ENCODE results near the gene EFR3B.
"Not testable (repeated sequence)": the region's sequence is repeated elsewhere in the genome, so short reads cannot be mapped to it uniquely, and the experiment has no call there.

Gene EFR3B, protein sequence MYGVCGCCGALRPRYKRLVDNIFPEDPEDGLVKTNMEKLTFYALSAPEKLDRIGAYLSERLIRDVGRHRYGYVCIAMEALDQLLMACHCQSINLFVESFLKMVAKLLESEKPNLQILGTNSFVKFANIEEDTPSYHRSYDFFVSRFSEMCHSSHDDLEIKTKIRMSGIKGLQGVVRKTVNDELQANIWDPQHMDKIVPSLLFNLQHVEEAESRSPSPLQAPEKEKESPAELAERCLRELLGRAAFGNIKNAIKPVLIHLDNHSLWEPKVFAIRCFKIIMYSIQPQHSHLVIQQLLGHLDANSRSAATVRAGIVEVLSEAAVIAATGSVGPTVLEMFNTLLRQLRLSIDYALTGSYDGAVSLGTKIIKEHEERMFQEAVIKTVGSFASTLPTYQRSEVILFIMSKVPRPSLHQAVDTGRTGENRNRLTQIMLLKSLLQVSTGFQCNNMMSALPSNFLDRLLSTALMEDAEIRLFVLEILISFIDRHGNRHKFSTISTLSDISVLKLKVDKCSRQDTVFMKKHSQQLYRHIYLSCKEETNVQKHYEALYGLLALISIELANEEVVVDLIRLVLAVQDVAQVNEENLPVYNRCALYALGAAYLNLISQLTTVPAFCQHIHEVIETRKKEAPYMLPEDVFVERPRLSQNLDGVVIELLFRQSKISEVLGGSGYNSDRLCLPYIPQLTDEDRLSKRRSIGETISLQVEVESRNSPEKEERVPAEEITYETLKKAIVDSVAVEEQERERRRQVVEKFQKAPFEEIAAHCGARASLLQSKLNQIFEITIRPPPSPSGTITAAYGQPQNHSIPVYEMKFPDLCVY

DNA sequence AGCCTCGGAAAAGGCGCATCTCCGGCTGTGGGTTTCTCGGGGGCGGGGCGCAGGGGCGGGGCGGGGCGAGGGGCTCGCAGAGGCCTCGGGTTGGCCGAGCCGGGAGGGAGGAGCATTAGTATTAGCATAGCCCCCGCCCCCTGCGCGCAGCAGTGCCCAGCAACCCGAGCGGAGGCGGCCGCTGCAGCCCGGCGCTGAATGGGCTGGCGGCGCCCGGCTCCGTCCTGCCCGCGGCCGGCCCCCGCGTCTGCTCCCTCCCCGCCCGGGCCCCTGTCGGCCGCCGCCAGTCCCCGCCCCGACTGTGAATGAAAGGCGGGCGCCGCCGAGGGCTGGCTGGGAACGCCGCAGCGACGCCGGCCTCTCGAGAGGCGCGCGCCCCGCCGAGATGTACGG is at the start of gene EFR3B:
Gene EFR3B (plus strand): TSS at position 149 of the 393 bp plus-strand sequence. CDS start 237 bp downstream, at position 386.
- DNase-seq (ENCODE audit: low read depth in 2 of 2): peak; percentile 81 to 84

DNA sequence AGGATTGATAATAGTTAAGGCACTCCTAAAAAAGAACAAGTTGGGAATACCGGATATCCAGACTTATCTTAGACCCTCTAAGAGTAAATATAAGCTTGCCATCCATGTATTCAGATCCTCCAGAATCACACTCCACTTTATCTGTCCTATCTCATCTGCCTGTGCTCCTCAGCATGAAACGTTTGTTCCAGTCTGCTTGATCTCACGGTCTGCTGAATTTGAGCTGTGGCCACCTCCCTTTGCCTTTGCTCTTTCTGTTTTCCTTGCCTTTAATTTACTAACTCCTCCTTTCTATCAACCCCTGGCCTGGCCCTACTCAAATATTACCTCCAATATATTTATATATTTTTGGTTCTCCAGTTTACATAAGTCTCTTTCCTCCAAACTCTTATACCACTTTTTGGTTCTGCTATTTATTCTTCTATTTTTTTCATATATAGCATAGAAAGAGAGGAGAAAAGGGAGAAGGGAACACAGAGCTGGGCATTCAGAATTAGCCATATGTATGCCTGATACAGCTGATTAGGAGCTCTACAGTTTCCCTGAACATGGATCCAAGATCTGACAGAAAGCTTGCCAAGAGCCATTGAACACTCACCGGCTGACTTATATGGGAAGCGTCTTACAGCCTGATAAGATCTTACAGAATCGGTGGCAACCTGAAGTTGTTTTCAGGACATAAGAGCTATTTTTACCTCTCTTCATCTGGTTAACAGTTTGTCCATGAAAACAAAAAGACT is 48.3 kb upstream of the EFR3B start:
- DNase-seq (ENCODE audit: low read depth in 2 of 2): no peak

DNA sequence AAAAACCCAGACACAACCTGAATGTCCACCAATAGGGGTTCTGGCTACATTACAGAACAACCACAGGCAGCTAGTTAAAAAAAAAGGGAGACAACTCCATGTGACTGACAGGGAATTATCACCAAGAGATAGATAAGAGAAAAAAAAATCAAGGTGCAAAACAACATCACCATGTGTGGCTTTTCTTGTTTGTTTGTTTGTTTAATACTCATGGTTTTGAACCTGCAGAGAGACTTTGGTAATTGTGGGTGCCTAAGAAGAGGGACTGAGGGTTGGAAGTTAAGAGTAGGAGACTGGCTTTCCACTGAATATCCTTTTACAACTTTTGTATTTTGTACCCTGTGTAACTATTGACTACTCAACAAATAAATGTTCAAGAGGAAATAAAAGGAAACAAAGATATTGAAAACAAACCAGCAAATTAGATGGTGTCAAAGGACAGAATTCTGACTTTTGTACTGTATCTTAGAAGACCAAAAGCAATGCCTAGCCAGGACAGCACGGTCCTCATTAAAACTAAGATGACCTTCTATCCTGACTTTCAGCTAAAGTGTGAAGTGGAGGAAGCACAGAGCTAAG is 47.6 kb upstream of the EFR3B start:
- DNase-seq (ENCODE audit: low read depth in 2 of 2): no peak

DNA sequence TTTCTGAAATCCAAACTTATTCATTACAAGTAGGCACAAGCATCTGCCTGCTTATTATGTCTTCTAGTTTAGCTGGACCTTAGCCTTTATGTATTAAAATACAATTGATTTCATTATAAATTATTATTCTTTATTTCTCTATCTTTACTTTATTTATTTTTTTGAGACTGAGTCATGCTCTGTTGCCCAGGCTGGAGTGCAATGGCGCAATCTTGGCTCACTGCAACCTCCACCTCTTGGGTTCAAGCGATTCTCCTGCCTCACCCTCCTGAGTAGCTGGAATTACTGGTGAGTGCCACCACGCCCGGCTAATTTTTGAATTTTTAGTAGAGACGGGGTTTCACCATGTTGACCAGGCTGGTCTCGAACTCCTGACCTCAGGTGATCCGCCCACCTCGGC is 42.8 kb upstream of the EFR3B start:
- DNase-seq (ENCODE audit: low read depth in 2 of 2): not testable (repeated sequence)

DNA sequence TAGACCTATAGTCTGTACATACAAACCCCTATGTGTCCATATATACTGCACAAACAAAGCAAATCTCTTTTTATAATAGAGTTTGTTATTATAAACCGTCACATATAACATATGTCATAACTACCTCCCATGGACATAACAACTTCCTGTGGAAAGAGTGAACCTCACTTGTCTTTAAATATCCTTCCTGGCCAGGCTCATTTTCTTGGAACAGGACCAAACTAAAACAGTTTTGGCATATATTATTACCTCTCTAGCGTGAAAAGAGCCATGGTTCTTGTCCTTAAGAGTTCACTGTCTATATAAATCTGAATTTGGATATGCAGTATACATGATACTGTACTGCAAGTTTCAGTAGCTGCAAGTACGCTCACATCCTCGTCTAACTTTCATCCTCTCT is 41.8 kb upstream of the EFR3B start:
- DNase-seq (ENCODE audit: low read depth in 2 of 2): no peak

DNA sequence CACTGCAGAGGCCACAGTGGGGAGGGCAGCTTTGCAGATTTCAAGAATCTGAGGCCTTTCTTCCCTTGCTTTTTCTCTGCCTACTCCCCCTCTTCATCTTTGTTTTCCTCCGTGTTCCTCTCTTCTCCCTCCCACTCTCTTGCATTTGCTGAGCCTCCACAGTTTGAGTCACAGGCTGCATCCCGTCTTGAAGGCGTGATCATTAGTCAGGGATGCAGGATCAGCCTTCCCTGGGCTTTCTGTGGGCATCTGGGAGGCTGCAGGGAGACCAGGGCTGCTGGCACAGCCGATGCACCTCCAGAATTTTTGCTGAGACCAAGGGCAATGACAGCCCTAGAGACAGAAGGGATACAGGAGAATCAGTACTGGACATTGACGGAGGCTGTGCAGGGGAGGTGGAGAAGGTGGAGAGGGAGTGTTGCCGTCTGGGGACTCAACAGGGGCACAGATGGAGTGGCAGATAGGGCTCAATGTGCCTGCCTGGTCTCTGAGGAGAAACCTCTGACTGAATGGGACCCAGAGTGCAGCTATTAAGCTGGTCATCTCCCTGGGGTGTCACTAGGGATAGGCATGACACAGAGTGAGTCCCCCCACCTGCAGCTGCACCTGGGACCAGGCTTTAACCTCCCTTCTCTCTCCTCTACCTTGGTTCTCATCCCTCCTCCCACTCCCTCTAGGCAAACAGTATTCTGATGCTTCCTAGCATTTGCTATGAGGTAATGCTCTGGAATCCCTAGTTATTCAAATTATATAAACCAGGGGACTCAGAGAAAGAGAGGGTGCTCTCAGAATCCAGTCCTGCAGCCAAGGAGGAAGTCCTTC is 41.2 kb upstream of the EFR3B start:
- DNase-seq (ENCODE audit: low read depth in 2 of 2): no peak

DNA sequence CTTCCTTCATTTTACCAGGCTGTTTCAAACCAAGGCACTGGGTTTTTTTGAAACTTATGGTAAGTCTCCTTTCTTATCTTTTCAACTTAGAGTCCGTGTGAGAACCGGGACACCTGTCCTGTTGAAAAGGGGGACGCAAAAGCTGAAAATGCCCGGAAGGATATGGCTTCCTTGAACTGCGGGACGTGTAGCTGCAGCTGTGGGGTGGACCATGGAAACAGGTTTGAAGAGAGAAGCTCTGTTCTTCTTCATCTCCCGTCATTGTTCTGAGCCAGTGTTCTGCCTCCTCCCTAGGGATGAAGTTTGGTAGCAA is 40.6 kb upstream of the EFR3B start:
- no peak for DNase-seq (ENCODE audit: low read depth in 2 of 2)

DNA sequence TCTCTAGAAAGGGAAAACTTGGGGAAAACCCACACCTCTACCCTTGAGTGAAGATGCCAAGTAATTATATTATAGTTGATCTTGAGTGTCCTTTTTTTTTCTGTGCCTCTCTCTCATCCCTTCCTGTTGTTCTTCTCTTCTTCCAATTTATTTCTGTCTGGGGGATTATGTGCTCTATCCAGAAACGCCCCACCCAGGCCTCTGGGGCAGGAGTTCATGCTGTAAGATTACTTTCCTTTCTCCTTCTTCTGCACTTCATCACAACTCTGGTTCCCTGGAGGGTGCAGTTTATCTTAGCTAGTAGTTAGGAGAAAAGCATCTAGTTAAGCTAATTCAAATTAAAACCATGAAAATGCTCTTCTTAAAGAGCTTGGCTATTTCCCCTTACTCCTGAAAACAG is 39.8 kb upstream of the EFR3B start:
- no peak for DNase-seq (ENCODE audit: low read depth in 2 of 2)

GRCh38 chr2:25009954-25010353 is 31.9 kb upstream of the EFR3B start:
- no peak for DNase-seq (ENCODE audit: low read depth in 2 of 2)

DNA sequence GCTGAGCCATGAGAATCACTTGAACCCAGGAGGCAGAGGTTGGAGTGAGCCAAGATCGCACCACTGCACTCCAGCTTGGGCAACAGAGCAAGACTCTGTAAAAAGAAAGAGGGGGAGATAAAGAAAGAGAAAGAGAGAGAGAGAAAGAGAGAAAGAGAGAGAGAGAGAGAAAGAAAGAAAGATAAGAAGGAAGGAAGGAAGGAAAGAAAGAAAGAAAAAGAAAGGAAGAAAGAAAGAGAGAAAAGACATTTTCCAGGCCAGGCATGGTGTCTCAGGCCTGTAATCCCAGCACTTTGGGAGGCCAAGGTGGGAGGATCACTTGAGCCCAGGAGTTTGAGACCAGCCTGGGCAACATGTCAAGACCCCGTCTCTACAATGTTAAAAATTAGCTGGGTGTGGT is 30.5 kb upstream of the EFR3B start:
- DNase-seq (ENCODE audit: low read depth in 2 of 2): not testable (repeated sequence)

GRCh38 chr2:25014631-25015030 is 27.2 kb upstream of the EFR3B start:
- no peak for DNase-seq (ENCODE audit: low read depth in 2 of 2)

GRCh38 chr2:25018681-25019080 is 23.2 kb upstream of the EFR3B start:
- no peak for DNase-seq (ENCODE audit: low read depth in 2 of 2)

DNA sequence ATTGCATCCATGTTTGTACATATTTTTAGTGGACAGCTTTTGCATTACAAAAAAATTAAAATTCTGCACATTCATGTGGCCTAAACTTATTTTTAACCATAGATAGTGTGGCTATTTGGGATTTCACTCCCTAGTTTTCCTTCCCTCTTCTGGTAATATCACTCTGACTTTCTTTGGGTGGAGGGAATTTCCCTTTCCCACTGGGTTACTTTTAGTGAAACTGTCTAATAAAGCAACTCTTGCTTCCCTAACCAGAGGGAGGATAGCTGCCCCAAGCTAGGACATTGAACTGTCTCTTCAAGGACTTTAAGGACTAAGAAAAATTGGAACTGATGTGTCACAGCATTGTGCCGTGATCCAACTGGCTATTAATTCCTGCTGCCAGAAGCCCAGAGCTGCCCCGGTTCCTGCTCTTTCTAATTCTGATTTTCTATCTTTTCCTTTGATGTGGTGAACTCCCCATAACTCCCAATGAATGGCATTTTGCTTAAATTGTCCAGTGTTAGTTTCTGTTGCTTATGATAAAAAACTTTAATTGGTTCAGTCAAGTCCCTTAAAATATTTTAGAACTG is 20.0 kb upstream of the EFR3B start:
- DNase-seq (ENCODE audit: low read depth in 2 of 2): no peak

GRCh38 chr2:25023333-25023732 is 18.5 kb upstream of the EFR3B start:
- DNase-seq (ENCODE audit: low read depth in 2 of 2): no peak

DNA sequence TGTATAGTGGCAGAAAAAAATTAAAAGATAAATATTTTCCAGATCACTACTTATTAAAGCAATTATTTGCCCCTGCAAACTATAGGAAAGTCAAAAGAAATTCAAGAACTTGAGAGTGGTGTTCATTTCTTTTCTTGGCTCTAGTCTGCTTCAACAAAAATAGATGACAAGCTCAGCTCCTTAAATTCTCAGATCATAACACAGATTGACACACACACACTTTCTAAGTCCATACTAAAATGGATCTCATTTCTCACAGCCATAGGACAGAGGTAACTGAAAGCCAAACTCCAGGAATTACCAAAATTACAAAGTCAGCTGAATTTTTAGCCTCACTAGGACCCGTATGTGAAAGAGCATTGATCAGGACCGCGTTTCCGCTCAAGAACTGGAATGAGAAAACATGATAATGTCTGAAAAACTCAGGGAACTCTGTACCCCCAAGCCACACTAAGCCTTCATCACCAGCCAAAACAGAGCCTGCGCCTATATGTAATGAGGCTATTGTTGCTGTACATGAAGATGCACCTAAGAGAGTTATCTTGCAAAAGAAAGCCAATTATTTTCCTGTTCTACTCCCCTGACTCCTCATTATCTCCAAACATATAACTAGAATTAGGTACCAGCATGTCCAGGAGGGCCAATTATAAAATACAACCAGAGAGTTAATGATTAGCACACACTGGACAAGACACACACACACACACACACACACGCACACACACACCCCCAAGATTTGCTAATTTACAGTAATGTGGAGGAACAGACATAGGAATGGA is 16.5 kb upstream of the EFR3B start:
- DNase-seq (ENCODE audit: low read depth in 2 of 2): no peak

DNA sequence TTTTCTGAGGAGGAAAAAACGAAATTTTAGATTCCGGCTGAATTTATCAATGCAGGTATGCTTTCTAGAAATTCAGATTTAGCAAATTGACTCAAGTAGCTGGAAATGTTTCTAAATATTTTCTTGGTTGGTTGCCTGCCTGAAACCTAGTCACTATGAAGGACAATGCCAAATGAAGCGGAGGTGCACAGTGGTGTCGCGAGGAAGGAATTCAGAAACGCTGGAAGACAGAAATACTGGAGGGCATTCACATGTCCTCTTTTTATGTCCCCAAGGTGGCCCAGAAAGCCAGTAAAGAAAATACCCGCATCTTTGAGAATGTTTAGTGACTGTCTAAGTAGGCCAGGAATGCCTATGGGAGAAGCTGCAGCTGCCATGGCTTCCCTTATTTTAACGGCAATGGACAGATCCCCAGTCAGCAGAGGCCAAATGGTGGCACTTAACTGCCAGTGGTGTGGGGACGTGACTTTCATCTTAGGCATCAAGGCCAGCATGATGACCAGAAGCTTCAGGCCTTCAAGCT is 15.8 kb upstream of the EFR3B start:
- DNase-seq (ENCODE audit: low read depth in 2 of 2): no peak

DNA sequence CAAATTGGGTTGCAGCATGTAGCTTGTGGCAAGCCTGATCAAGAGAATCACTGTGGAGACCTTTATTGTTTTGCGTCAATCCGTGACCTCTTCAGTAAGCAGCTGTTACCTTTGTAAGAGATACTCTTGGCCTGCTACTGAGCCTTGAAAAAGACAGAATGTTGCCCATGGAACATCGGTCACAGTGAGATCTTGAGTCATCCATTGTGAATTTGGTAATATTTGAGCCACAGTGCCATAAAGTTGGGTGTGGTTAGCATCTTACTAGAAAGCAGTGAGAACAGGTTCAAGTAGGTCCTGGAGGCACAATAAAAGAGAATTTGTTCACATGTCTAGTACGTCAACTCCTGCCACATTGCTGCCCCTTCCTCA is 12.7 kb upstream of the EFR3B start:
- DNase-seq (ENCODE audit: low read depth in 2 of 2): no peak

DNA sequence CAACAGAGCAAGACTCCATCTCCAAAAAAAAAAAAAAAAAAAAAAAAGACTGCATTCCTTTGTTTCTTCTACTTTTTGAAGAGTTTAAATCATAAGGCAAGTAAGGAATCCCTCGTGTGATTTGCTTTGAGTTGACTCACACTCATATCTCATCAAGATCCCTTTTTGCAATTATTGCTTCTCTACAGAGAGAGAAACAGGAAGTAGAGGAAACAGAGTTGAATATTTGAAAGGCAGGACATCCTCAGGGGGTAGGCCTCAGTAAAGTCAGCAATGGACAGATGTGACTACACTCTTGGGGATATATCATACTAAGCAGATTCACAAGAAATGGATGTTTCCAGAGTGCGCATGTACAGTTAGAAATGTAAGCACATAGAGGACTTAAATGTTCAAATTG is 11.2 kb upstream of the EFR3B start:
- no peak for DNase-seq (ENCODE audit: low read depth in 2 of 2)

DNA sequence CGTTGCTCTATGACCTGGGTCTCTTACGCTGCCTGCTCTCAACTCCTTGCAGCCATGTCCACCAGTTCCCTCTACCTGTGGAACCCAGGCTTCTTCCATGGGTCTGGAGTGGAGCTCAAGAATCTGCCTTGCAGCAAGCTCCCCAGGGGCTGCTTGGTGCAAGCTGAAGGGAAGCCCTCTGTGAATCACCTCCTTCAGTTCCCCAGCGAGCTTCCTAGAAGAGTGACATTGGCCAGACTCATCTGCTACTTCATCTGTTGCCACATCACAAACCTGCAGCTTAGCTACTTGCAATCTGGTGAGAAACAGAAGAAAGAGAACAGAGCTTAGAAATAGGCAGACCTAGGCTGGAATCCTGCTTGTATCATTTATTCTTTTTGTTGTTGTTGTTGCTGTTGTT is 9.8 kb upstream of the EFR3B start:
- no peak for DNase-seq (ENCODE audit: low read depth in 2 of 2)

- DNase-seq (ENCODE audit: low read depth in 2 of 2): no peak
Measured at GRCh38 chr2:25032901-25033300, 9.0 kb upstream of the EFR3B start.
